NCI-H2029 treated with DMSO at 0.1 percent for 48 hours (cell line): ENCODE data around the gene SOX6.
A peak's percentile ranks its signal among the peaks of the same experiment; 100 is the strongest.
"Not testable (repeated sequence)": the region's sequence is repeated elsewhere in the genome, so short reads cannot be mapped to it uniquely, and the experiment has no call there.

ENCODE experiments used
- DNase-seq: peaks from one replicate; lab custom pipeline; 2025; lab: John Stamatoyannopoulos, UW

SOX6 gene

DNA sequence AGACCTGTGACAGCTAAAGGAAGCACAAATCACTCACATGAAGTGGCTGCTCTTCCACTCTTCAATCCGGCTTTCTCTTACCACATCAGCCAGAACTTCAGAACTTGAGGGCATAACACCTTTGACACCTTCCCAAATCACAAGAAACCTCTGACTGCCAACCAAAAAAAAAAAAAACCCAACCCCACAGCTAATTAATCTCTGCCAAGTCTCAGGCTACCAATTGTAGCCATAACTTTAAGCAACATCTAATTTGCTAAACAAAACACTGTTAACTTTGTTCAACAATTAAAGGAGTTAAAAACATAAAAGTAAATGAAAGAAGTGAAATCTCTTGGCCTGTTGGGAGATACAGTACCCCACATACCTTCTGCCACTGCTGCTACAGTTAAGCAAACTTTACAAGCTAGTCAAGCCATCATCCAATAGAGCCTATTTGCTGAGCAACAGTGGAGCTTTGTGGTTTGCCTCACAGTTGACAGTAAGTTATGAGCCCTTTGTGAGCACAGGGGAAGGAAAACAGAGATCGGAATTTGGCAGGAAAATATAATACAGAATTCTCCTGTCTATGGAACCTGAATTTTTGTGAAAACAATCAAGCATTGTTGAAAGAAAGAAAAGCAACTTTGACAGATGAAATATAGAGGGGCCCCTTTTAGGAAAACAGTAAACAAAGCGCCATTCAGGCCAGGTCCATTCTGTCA lies at the start of gene SOX6:
Gene SOX6 (minus strand): TSS at position 490 of the 704 bp plus-strand sequence. CDS start 15,298 bp downstream, outside the sequence.
- no peak for DNase-seq

DNA sequence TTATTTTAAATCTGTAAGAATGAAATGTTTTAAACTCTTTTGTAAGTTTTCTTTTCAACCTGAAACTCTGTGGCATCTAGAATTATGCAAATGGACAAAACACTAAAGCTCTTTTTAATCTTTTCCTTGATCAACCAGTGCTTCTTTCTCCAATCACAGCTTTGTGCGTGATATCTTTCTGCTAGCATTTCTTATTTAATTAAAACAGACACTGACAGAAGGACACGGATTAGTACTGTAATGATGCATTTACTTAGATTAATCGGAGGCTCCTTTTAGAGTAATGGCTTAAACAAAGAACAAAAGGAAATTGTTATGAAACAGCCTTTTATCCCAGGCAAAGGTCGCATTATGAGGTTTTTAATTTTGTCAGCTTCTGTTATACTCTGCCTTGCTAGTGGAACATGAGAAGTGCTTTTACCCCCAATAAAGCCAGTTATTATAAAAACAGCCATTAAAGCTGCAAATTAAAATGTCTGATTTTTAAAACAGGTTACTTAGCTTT lies 48.5 kb upstream of the SOX6 start:
- DNase-seq, result no peak

GRCh38 chr11:16403851-16404250 lies 47.5 kb upstream of the SOX6 start:
- DNase-seq, result no peak

- DNase-seq, result no peak
Observed at GRCh38 chr11:16403448-16403803, 47.1 kb upstream of the SOX6 start.

DNA sequence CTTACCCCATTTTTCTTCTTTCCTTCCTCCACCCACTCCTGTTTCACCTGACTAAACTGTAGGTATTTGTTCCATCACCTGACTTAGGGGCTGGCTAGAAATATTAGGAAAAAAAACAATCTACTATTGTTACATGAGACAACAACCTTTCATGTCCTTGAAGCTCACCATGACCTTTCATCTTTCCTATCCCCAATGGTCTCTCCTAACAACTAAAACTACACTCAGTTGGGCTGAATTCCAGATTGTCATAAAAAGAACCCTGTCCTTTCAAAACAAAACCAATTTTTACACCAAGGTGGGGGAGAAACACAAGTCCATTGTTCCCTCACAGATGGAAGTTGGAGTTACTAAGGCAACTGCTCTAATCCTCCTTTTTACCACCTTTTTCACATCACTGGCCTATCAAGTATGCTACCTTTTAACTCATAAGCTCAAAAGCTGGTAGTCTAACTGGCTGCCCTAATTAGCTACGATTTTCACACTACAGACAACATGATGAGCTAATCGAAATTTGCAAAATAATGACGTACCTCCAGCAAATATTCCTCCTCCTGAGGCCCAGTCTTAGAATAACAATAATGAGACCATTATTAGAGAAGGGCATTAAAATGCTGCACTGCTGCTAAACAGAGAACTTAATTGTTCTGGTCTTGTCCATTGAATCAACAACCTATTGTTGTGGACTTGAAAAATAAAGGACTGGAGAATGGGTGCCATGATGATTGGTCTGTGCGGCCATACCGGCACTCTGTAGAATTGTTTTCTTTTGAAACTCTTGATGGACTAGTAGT lies 46.5 kb upstream of the SOX6 start:
- DNase-seq, result no peak

GRCh38 chr11:16397390-16397789 lies 41.0 kb upstream of the SOX6 start:
- DNase-seq, result no peak

GRCh38 chr11:16395601-16396000 lies 39.3 kb upstream of the SOX6 start:
- no peak for DNase-seq

- DNase-seq, result no peak
Observed at GRCh38 chr11:16394947-16395346, 38.6 kb upstream of the SOX6 start.

DNA sequence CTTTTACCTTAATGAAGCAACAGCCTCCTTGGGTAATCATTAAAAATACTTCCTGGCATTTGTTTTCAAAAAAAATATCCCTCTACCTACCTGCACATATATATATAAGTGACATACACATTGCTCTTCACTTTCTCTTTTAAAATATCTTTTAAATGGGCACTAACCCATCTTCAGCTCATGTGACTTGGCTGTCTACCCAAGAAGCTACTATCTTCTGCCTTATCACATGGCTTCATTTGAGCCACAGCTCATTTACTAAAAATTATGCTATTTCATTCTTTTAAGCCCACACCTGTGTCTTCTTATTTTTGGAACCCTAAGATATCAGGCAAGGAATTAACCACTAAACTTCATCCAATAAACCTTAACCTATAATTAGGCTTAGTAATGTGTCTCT lies 37.0 kb upstream of the SOX6 start:
- DNase-seq, result no peak

- DNase-seq, result no peak
Observed at GRCh38 chr11:16392616-16393015, 36.3 kb upstream of the SOX6 start.

DNA sequence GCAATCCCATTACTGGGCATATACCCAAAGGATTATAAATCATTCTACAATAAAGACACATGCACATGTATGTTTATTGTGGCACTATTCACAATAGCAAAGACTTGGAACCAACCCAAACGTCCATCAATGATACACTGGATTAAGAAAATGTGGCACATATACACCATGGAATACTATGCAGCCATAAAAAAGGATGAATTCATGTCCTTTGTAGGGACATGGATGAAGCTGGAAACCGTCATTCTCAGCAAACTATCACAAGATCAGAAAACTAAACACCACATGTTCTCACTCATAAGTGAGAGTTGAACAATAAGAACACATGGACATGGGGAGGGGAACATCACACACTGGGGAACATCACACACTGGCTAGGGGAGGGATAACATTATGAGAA lies 34.5 kb upstream of the SOX6 start:
- DNase-seq, result not testable (repeated sequence)

GRCh38 chr11:16385099-16385498 lies 28.8 kb upstream of the SOX6 start:
- DNase-seq, result no peak

- no peak for DNase-seq
Observed at GRCh38 chr11:16382638-16383380, 26.5 kb upstream of the SOX6 start.

DNA sequence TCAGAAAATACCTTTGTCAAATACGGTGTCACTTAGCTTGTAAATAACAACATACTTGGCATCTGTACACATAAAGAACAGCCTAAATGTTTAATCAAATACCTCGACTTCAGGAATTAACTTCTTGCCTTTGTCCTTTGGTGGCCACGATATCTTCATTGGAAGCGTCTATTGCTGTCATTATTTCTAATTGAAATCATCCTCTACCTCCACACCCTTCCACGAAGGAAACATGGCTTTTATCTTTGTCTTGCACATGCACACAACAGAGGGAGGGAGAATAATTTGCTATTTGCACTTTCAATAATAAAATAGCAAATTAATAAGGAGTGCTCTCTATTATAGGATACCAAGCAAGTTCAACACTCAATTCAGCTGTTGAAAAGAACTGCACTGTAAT lies 25.8 kb upstream of the SOX6 start:
- no peak for DNase-seq

GRCh38 chr11:16380941-16381568 lies 24.7 kb upstream of the SOX6 start:
- no peak for DNase-seq

DNA sequence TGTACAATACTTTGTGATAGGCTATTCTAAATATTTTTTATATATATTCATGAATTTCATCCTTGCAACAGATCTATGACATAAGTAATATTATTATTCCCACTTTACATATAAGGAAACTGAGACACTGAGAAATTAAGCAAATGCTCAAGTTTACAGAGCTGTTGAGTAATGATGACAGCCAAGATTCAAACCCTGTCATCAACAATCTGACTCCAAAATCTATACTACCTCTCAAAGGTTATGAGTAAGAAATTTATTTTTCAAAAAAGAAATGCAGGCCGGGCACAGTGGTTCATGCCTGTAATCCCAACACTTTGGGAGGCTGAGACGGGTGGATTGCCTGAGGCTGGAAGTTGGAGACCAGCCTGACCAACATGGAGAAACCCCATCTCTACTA lies 22.6 kb upstream of the SOX6 start:
- DNase-seq, result no peak

DNA sequence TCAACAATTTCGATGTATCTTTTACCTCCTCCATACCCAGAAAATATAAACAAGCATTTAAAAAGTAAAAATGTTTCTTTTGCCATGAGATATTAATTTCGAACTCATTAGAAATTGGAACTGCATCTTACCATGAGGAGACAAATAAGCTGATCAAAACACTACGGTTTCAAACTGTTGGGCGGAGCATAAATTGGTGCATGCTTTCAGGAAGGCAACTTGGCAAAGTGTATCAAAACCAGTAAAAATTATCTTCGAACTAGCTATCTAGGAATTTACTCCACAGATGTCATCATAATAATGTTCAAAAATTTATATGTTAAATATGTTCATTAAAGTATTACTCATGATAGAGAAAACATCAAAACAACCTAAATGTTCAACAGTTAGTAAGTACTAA lies 21.4 kb upstream of the SOX6 start:
- no peak for DNase-seq

GRCh38 chr11:16375664-16376063 lies 19.3 kb upstream of the SOX6 start:
- not testable (repeated sequence) for DNase-seq

GRCh38 chr11:16373768-16374167 lies 17.4 kb upstream of the SOX6 start:
- DNase-seq, result no peak

DNA sequence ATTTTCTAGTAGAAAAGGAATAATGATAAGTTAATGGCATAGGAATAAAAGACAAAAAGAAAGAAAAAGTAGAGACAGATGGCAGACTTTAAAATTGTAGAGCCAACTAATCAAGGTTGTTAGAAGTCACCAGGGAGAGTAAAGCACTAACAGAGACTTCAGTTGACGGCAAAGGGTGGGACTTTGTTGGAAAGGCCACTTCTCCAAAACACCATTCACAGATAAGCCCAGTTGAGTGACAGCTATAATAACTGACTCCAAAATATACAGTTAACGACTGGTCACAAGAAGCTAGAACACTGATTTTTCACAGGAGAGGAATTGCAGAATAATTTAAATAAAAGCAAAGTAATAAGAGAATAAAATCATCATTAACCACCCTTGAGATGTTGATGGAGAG lies 16.0 kb upstream of the SOX6 start:
- DNase-seq, result no peak

DNA sequence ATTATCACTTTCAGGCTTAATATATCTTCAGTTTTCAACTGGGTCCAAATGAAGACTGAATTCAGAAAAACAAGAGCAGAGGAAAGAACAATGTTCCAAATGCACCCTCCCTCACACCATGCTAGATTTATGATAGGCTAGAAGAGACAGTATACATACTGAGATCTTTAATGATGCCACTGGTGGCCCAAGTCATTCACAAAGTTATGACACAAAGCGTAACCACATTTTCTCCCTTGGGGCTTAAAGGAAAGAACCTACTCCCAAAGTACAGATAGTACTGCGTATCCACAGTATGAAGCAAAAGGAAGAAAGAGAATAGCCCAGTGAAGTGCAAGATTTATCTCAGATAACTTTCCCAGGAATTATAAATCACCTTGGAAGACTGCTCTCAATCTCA lies 10.9 kb upstream of the SOX6 start:
- DNase-seq, result no peak

GRCh38 chr11:16365581-16366228 lies 9.4 kb upstream of the SOX6 start:
- DNase-seq, result peak; percentile 47
